Lung (tissue), 12 donors: ENCODE data around the gene UNC13B. TPM values are rescaled to one million over a fixed set of nuclear protein-coding genes. Genes with fewer than 3 reads are reported as not detected.
A peak's percentile ranks its signal among the peaks of the same experiment; 100 is the strongest.

ENCODE experiments used
- ATAC-seq: fragments of 200-7000 bp; cut with Tn5 transposase; one replicate; pipeline ENCODE4 v1.9.1; 2020; ENCODE audit warnings: moderate number of reproducible peaks; ENCODE audit not compliant: insufficient read depth, low FRiP score
- DNase-seq, 3 donors: peaks; one replicate each; pipeline ENCODE4 v3.0.0-alpha.2; 2013 to 2017
- H3K27ac ChIP-seq, 2 donors: one replicate each; pipeline ENCODE4 v1.5.1; 2013; ENCODE audit warnings: mild to moderate bottlenecking in 2 of 2, moderate library complexity in 2 of 2, control low read depth in 1 of 2, inconsistent platforms in 1 of 2, low read depth in 1 of 2, low read length in 1 of 2
- H3K27me3 ChIP-seq, 3 donors: one replicate each; pipeline ENCODE4 v1.5.1; 2013; ENCODE audit warnings: low read length in 2 of 3; ENCODE audit not compliant: control insufficient read depth in 3 of 3, insufficient read depth in 3 of 3
- H3K36me3 ChIP-seq, 4 donors: one replicate each; pipeline ENCODE4 v1.5.1; 2013; ENCODE audit warnings: low read length in 4 of 4, mild to moderate bottlenecking in 1 of 4, moderate library complexity in 1 of 4; ENCODE audit not compliant: control insufficient read depth in 4 of 4, insufficient read depth in 4 of 4
- H3K4me1 ChIP-seq, 5 donors: one replicate each; pipeline ENCODE4 v1.5.1; 2013; ENCODE audit warnings: low read length in 5 of 5, mild to moderate bottlenecking in 2 of 5, moderate library complexity in 1 of 5; ENCODE audit not compliant: control insufficient read depth in 5 of 5, insufficient read depth in 5 of 5
- H3K4me3 ChIP-seq: one replicate; pipeline ENCODE4 v1.5.1; 2013; ENCODE audit warnings: mild to moderate bottlenecking, control low read depth, moderate library complexity
- H3K9ac ChIP-seq, 2 donors: one replicate each; pipeline ENCODE4 v1.5.1; 2013; ENCODE audit warnings: low read length in 2 of 2, control low read depth in 1 of 2; ENCODE audit not compliant: insufficient read depth in 1 of 2
- H3K9me3 ChIP-seq, 4 donors: one replicate each; pipeline ENCODE4 v1.5.1; 2013; ENCODE audit warnings: low read length in 3 of 4, mild to moderate bottlenecking in 1 of 4, moderate library complexity in 1 of 4; ENCODE audit not compliant: control insufficient read depth in 4 of 4, insufficient read depth in 3 of 4
- CTCF ChIP-seq: IDR thresholded peaks from 2 replicates; pipeline ENCODE4 v1.5.1; 2012; ENCODE audit warnings: mild to moderate bottlenecking; ENCODE audit errors: control extremely low read depth, extremely low read depth
- WGBS, 2 donors: extraction: QIAGEN DNeasy Blood & Tissue Kit; methylation state at CpG; one replicate each; pipeline ENCODE4 v1.1.7; 2013; 5-methylcytosine and 5-hydroxymethylcytosine counted together
- polyA plus RNA-seq, 2 donors: library from polyadenylated mRNA; stranded (reverse); fragments of 200-250 nt; gene quantifications; one replicate each; pipeline ENCODE4 v1.2.1, GENCODE V29; 2013
- total RNA-seq, 2 donors: library from RNA; depleted of rRNA in 1 of 2; stranded (reverse); fragments of >200 nt in 1 of 2; gene quantifications; one replicate each; pipeline ENCODE4 v1.2.1, GENCODE V29; 2014 to 2021
- donor health status: control.
- donor health status: control.
- donor health status: Bipolar disorder and iron deficiency.
- donor health status: healthy.
- donor health status: DM: yes; HTN: yes; CAD: no.

Gene UNC13B
- total and polyA plus RNA-seq, 4 donors = 25.8 to 102 (median 64.4) TPM

- DNase-seq = no peak
Observed at GRCh38 chr9:35338561-35339274, 176.9 kb downstream of the UNC13B start.

GRCh38 chr9:35340046-35340445, 178.2 kb downstream of the UNC13B start:
- Histone ChIP-seq H3K36me3 (peaks cover 0 to 6% (median 0%) of the 10 kb centered on the region in 4 donors), H3K27me3 (no peaks in the 10 kb centered on the region), H3K27ac (no peak overlapping the region), H3K4me3 (no peak overlapping the region), H3K4me1 (peaks cover 0 to 17% (median 0%) of the 10 kb centered on the region in 5 donors), H3K9ac (no peak overlapping the region), H3K9me3 (no peaks in the 10 kb centered on the region)
- ATAC-seq (no peak), DNase-seq (no peak)
- WGBS, 2 donors = 81 to 83% methylated on average over 1 of the region's 1 CpG
- no peak for TF ChIP-seq CTCF

More at GRCh38 chr9:35338561-35339274, 176.9 kb downstream of the UNC13B start:
- ATAC-seq = no peak
- Histone ChIP-seq H3K4me1 (peaks cover 0 to 12% (median 0%) of the 10 kb centered on the region in 5 donors), H3K27ac (no peak overlapping the region), H3K27me3 (no peaks in the 10 kb centered on the region), H3K36me3 (peaks cover 0 to 6% (median 0%) of the 10 kb centered on the region in 4 donors), H3K4me3 (no peak overlapping the region), H3K9me3 (no peaks in the 10 kb centered on the region), H3K9ac (no peak overlapping the region)
- 96% methylated on average over 6 of the region's 6 CpGs for WGBS, 2 donors
- no peak for TF ChIP-seq CTCF

GRCh38 chr9:35341021-35341420, 179.2 kb downstream of the UNC13B start:
- H3K9ac ChIP-seq = no peak overlapping the region
- no peak for TF ChIP-seq CTCF
- peaks cover 0 to 20% (median 0%) of the 10 kb centered on the region in 5 donors for H3K4me1 ChIP-seq
- H3K36me3 ChIP-seq = peaks cover 0 to 3% (median 0%) of the 10 kb centered on the region in 4 donors
- H3K4me3 ChIP-seq = no peak overlapping the region
- no peak for ATAC-seq
- peak overlapping the region in 1 of 2 donors; percentile 88 for H3K27ac ChIP-seq
- no peak for DNase-seq
- WGBS, 2 donors = 66 to 68% methylated on average over 2 of the region's 2 CpGs
- H3K27me3 ChIP-seq = no peaks in the 10 kb centered on the region
- no peaks in the 10 kb centered on the region for H3K9me3 ChIP-seq

- H3K9me3 ChIP-seq = no peaks in the 10 kb centered on the region
- peaks cover 0 to 20% (median 0%) of the 10 kb centered on the region in 5 donors for H3K4me1 ChIP-seq
- DNase-seq (peak; percentile 60 to 76 (median 65)), ATAC-seq (peak; percentile 47)
- H3K4me3 ChIP-seq = no peak overlapping the region
- peak overlapping the region; percentile 62 to 88 for H3K27ac ChIP-seq
- WGBS, 2 donors = 0 to 4% methylated on average over 5 of the region's 5 CpGs
- H3K36me3 ChIP-seq = peaks cover 0 to 3% (median 0%) of the 10 kb centered on the region in 4 donors
- no peaks in the 10 kb centered on the region for H3K27me3 ChIP-seq
- no peak for TF ChIP-seq CTCF
- H3K9ac ChIP-seq = no peak overlapping the region
Observed at GRCh38 chr9:35341585-35341984, 179.8 kb downstream of the UNC13B start.
